ENCODE measurements around the gene WNT8A.

Gene WNT8A

DNA sequence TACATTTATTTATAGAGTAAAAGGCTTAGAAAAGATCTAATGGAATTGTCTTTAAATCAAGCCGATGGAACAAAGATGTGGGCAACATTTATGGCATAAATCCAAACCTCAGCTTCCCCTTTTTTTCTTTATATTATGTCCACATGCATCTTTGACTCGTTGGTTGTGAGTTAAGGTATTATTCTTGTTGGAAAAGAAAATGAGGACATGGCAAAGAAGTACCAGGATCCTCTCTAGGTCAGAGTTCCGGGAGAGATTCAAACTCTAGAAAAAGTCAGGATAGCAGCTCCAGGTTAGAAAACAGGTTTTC lies 55.9 kb downstream of the WNT8A start:
- no peaks in the 10 kb centered on the region for H3K36me3 ChIP-seq (ENCODE audit: control insufficient read depth, insufficient read depth, low read length)
- TF ChIP-seq, protein P1, sequence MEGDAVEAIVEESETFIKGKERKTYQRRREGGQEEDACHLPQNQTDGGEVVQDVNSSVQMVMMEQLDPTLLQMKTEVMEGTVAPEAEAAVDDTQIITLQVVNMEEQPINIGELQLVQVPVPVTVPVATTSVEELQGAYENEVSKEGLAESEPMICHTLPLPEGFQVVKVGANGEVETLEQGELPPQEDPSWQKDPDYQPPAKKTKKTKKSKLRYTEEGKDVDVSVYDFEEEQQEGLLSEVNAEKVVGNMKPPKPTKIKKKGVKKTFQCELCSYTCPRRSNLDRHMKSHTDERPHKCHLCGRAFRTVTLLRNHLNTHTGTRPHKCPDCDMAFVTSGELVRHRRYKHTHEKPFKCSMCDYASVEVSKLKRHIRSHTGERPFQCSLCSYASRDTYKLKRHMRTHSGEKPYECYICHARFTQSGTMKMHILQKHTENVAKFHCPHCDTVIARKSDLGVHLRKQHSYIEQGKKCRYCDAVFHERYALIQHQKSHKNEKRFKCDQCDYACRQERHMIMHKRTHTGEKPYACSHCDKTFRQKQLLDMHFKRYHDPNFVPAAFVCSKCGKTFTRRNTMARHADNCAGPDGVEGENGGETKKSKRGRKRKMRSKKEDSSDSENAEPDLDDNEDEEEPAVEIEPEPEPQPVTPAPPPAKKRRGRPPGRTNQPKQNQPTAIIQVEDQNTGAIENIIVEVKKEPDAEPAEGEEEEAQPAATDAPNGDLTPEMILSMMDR (IDR thresholded peaks at IDR 0.05; ENCODE audit: insufficient read depth, low read length, poor library complexity, severe bottlenecking): no peak
- H3K27me3 ChIP-seq (replicated peaks; ENCODE audit: control insufficient read depth, insufficient read depth, low read length): no peaks in the 10 kb centered on the region
- no peak for DNase-seq (ENCODE audit: extremely low read depth, insufficient read length)
- no peak overlapping the region for H3K4me3 ChIP-seq (replicated peaks; ENCODE audit: low read depth, low read length)

DNA sequence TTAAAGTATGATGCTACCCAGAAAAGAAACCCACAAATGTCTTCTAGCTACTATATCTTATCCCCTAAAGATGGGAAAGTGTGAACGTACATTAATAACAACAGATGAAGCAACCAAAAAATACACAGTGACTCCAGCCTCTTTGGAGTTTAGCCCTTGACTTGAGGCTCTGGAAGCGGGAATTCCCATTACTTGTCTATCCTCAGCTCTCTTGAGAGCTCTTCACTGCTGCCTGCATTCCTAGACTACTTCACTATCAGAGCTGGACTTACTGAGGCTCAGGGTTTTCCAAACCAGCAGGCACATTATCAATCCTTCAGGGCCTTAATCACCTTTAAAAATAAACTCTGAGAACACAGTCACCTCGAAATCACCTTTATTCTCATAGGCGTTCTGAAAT lies 56.4 kb downstream of the WNT8A start:
- no peaks in the 10 kb centered on the region for H3K36me3 ChIP-seq (ENCODE audit: control insufficient read depth, insufficient read depth, low read length)
- DNase-seq (ENCODE audit: extremely low read depth, insufficient read length): no peak
- H3K4me3 ChIP-seq (replicated peaks; ENCODE audit: low read depth, low read length): no peak overlapping the region
- H3K27me3 ChIP-seq (replicated peaks; ENCODE audit: control insufficient read depth, insufficient read depth, low read length): no peaks in the 10 kb centered on the region
- TF ChIP-seq, protein P1 (IDR thresholded peaks at IDR 0.05; ENCODE audit: insufficient read depth, low read length, poor library complexity, severe bottlenecking): no peak

Data from GM06990 (cell line).